ENCODE data around the gene LUC7L. TPM values are rescaled to one million over a fixed set of nuclear protein-coding genes. Genes with fewer than 3 reads are reported as not detected.

Gene LUC7L
- total and polyA plus RNA-seq, 2 of the 8 experiments (the other 6 are each of a cell fraction or from before 2014, with no cell fraction given), result 49.7 to 129 TPM

GRCh38 chr16:192686-193085 lies 36.6 kb downstream of the LUC7L start (continued):
- TF ChIP-seq CREB1 (IDR thresholded peaks at IDR 0.05) (no peak), RNF2 (IDR thresholded peaks at IDR 0.05; ENCODE audit: borderline replicate concordance, low read depth, low read length, missing control alignments, poor library complexity, severe bottlenecking) (no peak), SP1 (IDR thresholded peaks at IDR 0.05; ENCODE audit: low read depth, low read length) (no peak), E2F6 (IDR thresholded peaks at IDR 0.05) (no peak), RFX5 (IDR thresholded peaks at IDR 0.05; ENCODE audit: borderline replicate concordance, low read depth, low read length) (no peak), POU5F1 (IDR thresholded peaks at IDR 0.05; ENCODE audit: low read depth, low read length) (no peak)
